T-helper 1 cell treated with Interleukin-12 subunit alpha and Interleukin-12 subunit beta and Interleukin-4 antibody, amounts not matched to agents 30 μg/mL and 1 μg/mL, for 36 hours (primary cell): ENCODE measurements around the gene OTUD1.
"Not testable (repeated sequence)": the region's sequence is repeated elsewhere in the genome, so short reads cannot be mapped to it uniquely, and the experiment has no call there.

Source experiments
- H3K27ac Mint-ChIP-seq: one replicate; pipeline ENCODE4 v1.8.0; 2021; ENCODE audit warnings: mild to moderate bottlenecking, mixed read lengths
- H3K27me3 Mint-ChIP-seq: one replicate; pipeline ENCODE4 v1.8.0; 2021; ENCODE audit warnings: low read depth, mixed read lengths
- H3K36me3 Mint-ChIP-seq: one replicate; pipeline ENCODE4 v1.8.0; 2021; ENCODE audit warnings: low read depth, mixed read lengths
- H3K4me1 Mint-ChIP-seq: one replicate; pipeline ENCODE4 v1.8.0; 2021; ENCODE audit warnings: low read depth, mixed read lengths
- H3K4me3 Mint-ChIP-seq: one replicate; pipeline ENCODE4 v1.8.0; 2021; ENCODE audit warnings: mild to moderate bottlenecking, moderate library complexity, mixed read lengths
- H3K9me3 Mint-ChIP-seq: one replicate; pipeline ENCODE4 v1.8.0; 2021; ENCODE audit warnings: mixed read lengths

Gene OTUD1, protein sequence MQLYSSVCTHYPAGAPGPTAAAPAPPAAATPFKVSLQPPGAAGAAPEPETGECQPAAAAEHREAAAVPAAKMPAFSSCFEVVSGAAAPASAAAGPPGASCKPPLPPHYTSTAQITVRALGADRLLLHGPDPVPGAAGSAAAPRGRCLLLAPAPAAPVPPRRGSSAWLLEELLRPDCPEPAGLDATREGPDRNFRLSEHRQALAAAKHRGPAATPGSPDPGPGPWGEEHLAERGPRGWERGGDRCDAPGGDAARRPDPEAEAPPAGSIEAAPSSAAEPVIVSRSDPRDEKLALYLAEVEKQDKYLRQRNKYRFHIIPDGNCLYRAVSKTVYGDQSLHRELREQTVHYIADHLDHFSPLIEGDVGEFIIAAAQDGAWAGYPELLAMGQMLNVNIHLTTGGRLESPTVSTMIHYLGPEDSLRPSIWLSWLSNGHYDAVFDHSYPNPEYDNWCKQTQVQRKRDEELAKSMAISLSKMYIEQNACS

GRCh38 chr10:23438547-23439451 lies at the start of gene OTUD1:
Gene OTUD1 (plus strand): TSS chr10:23439075. CDS start chr10:23439458, 383 bp downstream.
- H3K27ac Mint-ChIP-seq, result peak within 1 kb of the TSS; percentile 85
- peaks cover 5% of the 10 kb centered on the region for H3K9me3 Mint-ChIP-seq
- peaks cover 8% of the 10 kb centered on the region for H3K36me3 Mint-ChIP-seq
- H3K4me1 Mint-ChIP-seq, result peaks cover 30% of the 10 kb centered on the region
- H3K4me3 Mint-ChIP-seq, result peak within 1 kb of the TSS; percentile 92
- peaks cover 6% of the 10 kb centered on the region for H3K27me3 Mint-ChIP-seq

- not testable (repeated sequence) for H3K27me3 Mint-ChIP-seq, H3K4me3 Mint-ChIP-seq, H3K4me1 Mint-ChIP-seq, H3K9me3 Mint-ChIP-seq, H3K27ac Mint-ChIP-seq, H3K36me3 Mint-ChIP-seq
These were observed 48.5 kb upstream of the OTUD1 start for GRCh38 chr10:23390408-23390807.

GRCh38 chr10:23390809-23391208 lies 48.1 kb upstream of the OTUD1 start:
- H3K9me3 Mint-ChIP-seq, result peaks cover 4% of the 10 kb centered on the region
- H3K27me3 Mint-ChIP-seq, result no peaks in the 10 kb centered on the region

GRCh38 chr10:23391821-23392220 lies 47.1 kb upstream of the OTUD1 start:
- H3K4me3 Mint-ChIP-seq, result no peak overlapping the region
- no peaks in the 10 kb centered on the region for H3K36me3 Mint-ChIP-seq
- H3K27me3 Mint-ChIP-seq, result no peaks in the 10 kb centered on the region
- H3K9me3 Mint-ChIP-seq, result peaks cover 4% of the 10 kb centered on the region
- peaks cover 5% of the 10 kb centered on the region for H3K4me1 Mint-ChIP-seq
- H3K27ac Mint-ChIP-seq, result no peak overlapping the region

More at GRCh38 chr10:23390809-23391208, 48.1 kb upstream of the OTUD1 start:
- Mint-ChIP-seq H3K27ac (no peak overlapping the region), H3K36me3 (no peaks in the 10 kb centered on the region), H3K4me1 (peaks cover 5% of the 10 kb centered on the region), H3K4me3 (no peak overlapping the region)

- H3K4me1 Mint-ChIP-seq, result peaks cover 5% of the 10 kb centered on the region
These were observed 43.9 kb upstream of the OTUD1 start for GRCh38 chr10:23395017-23395416.

GRCh38 chr10:23396695-23397094 lies 42.2 kb upstream of the OTUD1 start:
- Mint-ChIP-seq H3K27ac (no peak overlapping the region), H3K4me1 (peaks cover 4% of the 10 kb centered on the region)

More at GRCh38 chr10:23395017-23395416, 43.9 kb upstream of the OTUD1 start:
- H3K36me3 Mint-ChIP-seq, result no peaks in the 10 kb centered on the region
- no peak overlapping the region for H3K4me3 Mint-ChIP-seq
- H3K9me3 Mint-ChIP-seq, result no peaks in the 10 kb centered on the region
- H3K27ac Mint-ChIP-seq, result no peak overlapping the region
- H3K27me3 Mint-ChIP-seq, result no peaks in the 10 kb centered on the region

GRCh38 chr10:23399701-23400144 lies 39.2 kb upstream of the OTUD1 start:
- H3K4me3 Mint-ChIP-seq, result no peak overlapping the region
- no peaks in the 10 kb centered on the region for H3K4me1 Mint-ChIP-seq
- H3K36me3 Mint-ChIP-seq, result no peaks in the 10 kb centered on the region
- no peak overlapping the region for H3K27ac Mint-ChIP-seq
- H3K27me3 Mint-ChIP-seq, result no peaks in the 10 kb centered on the region
- H3K9me3 Mint-ChIP-seq, result no peaks in the 10 kb centered on the region

More at GRCh38 chr10:23396695-23397094, 42.2 kb upstream of the OTUD1 start:
- Mint-ChIP-seq H3K36me3 (no peaks in the 10 kb centered on the region), H3K9me3 (no peaks in the 10 kb centered on the region), H3K27me3 (no peaks in the 10 kb centered on the region), H3K4me3 (no peak overlapping the region)

DNA sequence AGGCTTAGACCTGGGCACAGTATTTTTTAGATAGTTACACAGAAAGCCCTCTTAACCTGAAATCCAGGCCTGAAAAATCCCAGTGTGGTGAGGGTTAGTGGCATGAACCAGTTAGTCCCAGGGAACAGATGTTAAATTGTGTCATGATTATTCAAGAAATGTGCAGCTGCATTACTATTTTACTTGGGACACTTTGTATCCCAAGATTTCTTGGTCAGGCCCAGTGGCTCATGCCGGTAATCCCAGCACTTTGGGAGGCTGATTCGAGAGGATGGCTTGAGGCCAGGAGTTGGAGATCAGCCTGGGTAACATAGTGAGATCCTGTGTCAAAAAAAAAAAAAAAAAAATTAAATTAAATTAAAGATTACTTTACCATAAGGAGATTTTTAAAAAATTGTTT lies 36.0 kb upstream of the OTUD1 start:
- H3K27ac Mint-ChIP-seq, result no peak overlapping the region
- H3K27me3 Mint-ChIP-seq, result no peaks in the 10 kb centered on the region
- H3K9me3 Mint-ChIP-seq, result no peaks in the 10 kb centered on the region
- no peaks in the 10 kb centered on the region for H3K36me3 Mint-ChIP-seq
- no peak overlapping the region for H3K4me3 Mint-ChIP-seq
- H3K4me1 Mint-ChIP-seq, result no peaks in the 10 kb centered on the region

DNA sequence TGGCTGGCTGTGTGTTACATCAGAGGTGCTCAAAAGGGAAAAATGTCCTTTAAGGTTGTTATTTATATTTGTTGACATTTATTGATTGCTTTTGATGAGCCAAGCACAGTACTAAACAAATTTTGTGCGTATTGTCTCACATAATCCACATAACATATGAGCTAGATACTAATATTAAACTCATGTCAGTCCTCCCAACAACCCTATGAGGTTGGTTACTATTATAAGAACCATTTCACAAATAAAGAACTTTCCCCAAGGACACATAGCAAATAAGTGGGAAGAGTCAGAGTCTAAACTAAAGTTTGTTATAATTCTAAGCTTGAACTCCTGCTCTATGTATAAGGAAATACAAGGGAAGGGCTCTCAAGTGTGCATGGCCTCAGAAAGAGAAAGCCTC lies 35.6 kb upstream of the OTUD1 start:
- no peak overlapping the region for H3K27ac Mint-ChIP-seq
- no peaks in the 10 kb centered on the region for H3K27me3 Mint-ChIP-seq
- H3K4me3 Mint-ChIP-seq, result no peak overlapping the region
- H3K36me3 Mint-ChIP-seq, result no peaks in the 10 kb centered on the region
- no peaks in the 10 kb centered on the region for H3K9me3 Mint-ChIP-seq
- H3K4me1 Mint-ChIP-seq, result no peaks in the 10 kb centered on the region

DNA sequence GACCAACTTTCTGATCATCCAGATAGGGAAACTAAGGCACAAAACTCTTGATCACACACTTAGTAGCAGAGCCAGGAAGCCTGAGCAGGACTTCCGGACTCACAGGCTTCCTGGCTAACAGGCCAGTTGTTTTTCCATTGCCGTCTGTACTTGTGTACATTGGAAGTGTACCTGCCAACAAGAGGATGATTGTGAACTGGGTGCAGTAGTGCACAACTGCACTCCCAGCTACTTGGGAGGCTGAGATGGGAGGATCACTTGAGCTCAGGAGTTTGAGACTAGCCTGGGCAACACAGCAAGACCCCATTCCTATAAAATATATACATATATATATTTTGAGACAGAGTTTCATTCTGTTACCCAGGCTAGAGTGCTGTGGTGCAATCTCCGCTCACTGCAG lies 35.2 kb upstream of the OTUD1 start:
- Mint-ChIP-seq H3K4me3 (no peak overlapping the region), H3K9me3 (no peaks in the 10 kb centered on the region), H3K27ac (no peak overlapping the region), H3K27me3 (no peaks in the 10 kb centered on the region), H3K4me1 (no peaks in the 10 kb centered on the region), H3K36me3 (no peaks in the 10 kb centered on the region)

- Mint-ChIP-seq H3K4me3 (no peak overlapping the region), H3K27ac (no peak overlapping the region), H3K27me3 (no peaks in the 10 kb centered on the region), H3K4me1 (no peaks in the 10 kb centered on the region), H3K9me3 (no peaks in the 10 kb centered on the region), H3K36me3 (no peaks in the 10 kb centered on the region)
These were observed 34.4 kb upstream of the OTUD1 start for GRCh38 chr10:23404461-23404980.

DNA sequence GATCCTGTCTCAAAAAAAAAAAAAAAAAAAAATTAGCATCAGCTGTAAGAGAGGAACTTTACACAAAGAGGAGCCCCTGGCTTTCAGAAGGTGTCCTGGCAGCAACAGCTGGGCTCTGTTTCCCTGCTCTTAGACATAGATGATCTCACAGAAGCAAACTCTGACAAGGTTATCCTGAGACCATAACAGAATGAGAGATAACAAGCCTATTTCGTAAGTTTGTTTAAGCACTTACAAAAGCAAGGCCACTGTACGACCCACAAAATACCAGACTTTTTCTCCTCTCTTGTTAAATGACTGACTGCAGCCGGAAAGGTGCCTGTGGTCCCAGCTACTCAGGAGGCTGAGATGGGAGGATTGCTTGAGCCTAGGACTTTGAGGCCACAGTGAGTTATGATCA lies 33.3 kb upstream of the OTUD1 start:
- H3K36me3 Mint-ChIP-seq, result no peaks in the 10 kb centered on the region
- no peaks in the 10 kb centered on the region for H3K9me3 Mint-ChIP-seq
- no peak overlapping the region for H3K27ac Mint-ChIP-seq
- H3K4me1 Mint-ChIP-seq, result no peaks in the 10 kb centered on the region
- no peaks in the 10 kb centered on the region for H3K27me3 Mint-ChIP-seq
- H3K4me3 Mint-ChIP-seq, result no peak overlapping the region

DNA sequence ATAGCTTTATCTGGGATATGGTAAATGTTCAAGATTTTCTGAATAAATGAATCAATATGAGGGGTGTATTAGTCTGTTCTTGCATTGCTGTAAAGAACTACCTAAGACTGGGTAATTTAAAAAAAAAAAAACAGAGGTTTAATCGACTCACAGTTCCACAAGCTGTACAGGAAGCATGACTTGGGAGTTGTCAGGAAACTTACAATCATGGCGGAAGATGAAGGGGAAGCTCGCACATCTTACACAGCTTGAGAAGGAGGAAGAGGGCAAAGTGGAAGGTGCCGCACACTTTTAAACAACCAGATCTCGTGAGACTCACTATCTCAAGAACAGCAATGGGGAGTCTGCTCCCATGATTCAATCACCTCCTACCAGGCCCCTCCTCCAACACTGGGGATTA lies 32.5 kb upstream of the OTUD1 start:
- Mint-ChIP-seq H3K4me3 (no peak overlapping the region), H3K9me3 (no peaks in the 10 kb centered on the region), H3K4me1 (no peaks in the 10 kb centered on the region), H3K27ac (no peak overlapping the region), H3K27me3 (no peaks in the 10 kb centered on the region), H3K36me3 (no peaks in the 10 kb centered on the region)

- Mint-ChIP-seq H3K27ac (no peak overlapping the region), H3K27me3 (no peaks in the 10 kb centered on the region), H3K36me3 (no peaks in the 10 kb centered on the region), H3K9me3 (no peaks in the 10 kb centered on the region), H3K4me1 (peaks cover 8% of the 10 kb centered on the region), H3K4me3 (no peak overlapping the region)
These were observed 30.4 kb upstream of the OTUD1 start for GRCh38 chr10:23408330-23408976.
